K562 (cell line): Measurements from ENCODE around the gene ANGPTL7. TPM values are rescaled to one million over a fixed set of nuclear protein-coding genes. Genes with fewer than 3 reads are reported as not detected.

Experiments
- ARID1B ChIP-seq: fragments of 450-650 bp; IDR thresholded peaks from 2 replicates; pipeline ENCODE4 v1.6.1; 2016; ENCODE audit warnings: antibody characterized with exemption, mild to moderate bottlenecking, inconsistent platforms
- CXXC5 ChIP-seq: fragments of 250-450 bp; sonication (Bioruptor Pico); IDR thresholded peaks from 2 replicates; pipeline ENCODE4 v1.8.0; 2022; ENCODE audit warnings: inconsistent platforms, mild to moderate bottlenecking, moderate library complexity
- FOXJ3 ChIP-seq: sonication (generic); formaldehyde crosslinking; IDR thresholded peaks from 2 replicates; pipeline ENCODE4 v1.4.0; 2020; ENCODE audit warnings: mild to moderate bottlenecking, missing genetic modification reagents
- PBX2 ChIP-seq, 2 experiments: IDR thresholded peaks in 1 of 2; conservative IDR thresholded peaks in 1 of 2; 2 replicates each; pipeline ENCODE4 v1.6.1; 2016; ENCODE audit warnings: low read depth in 2 of 2, mild to moderate bottlenecking in 1 of 2, missing compliant biosample characterization in 1 of 2, missing genetic modification characterization in 1 of 2, moderate library complexity in 1 of 2
- PKNOX1 ChIP-seq: fragments of 450-650 bp; IDR thresholded peaks from 2 replicates; pipeline ENCODE4 v1.6.1; 2016
- POLR2G ChIP-seq: fragments of 200-400 bp; formaldehyde crosslinking; IDR thresholded peaks from 2 replicates; pipeline ENCODE4 v1.6.1; 2017; ENCODE audit warnings: low read depth, mild to moderate bottlenecking, antibody characterized with exemption, low read length, moderate library complexity
- PYGO2 ChIP-seq: fragments of 450-650 bp; IDR thresholded peaks from 2 replicates; pipeline ENCODE4 v1.6.1; 2016; ENCODE audit warnings: mild to moderate bottlenecking, missing genetic modification characterization, moderate library complexity, missing compliant biosample characterization
- SP1 ChIP-seq: sonication (generic); formaldehyde crosslinking; IDR thresholded peaks from 2 replicates; pipeline ENCODE4 v1.8.1; 2022; ENCODE audit warnings: mild to moderate bottlenecking, missing genetic modification reagents
- ZBTB12 ChIP-seq: fragments of 250-450 bp; sonication (Bioruptor Pico); IDR thresholded peaks from 2 replicates; pipeline ENCODE4 v1.4.0; 2020
- ZNF431 ChIP-seq: sonication (generic); formaldehyde crosslinking; IDR thresholded peaks from 2 replicates; pipeline ENCODE4 v1.8.0; 2022; ENCODE audit warnings: mild to moderate bottlenecking, missing genetic modification reagents
- polyA plus RNA-seq, 8 experiments: library from polyadenylated mRNA; depleted of rRNA in 4 of 8; stranded (reverse) in 5 of 8; unstranded in 3 of 8; fragments of >200 nt; fragmentation: Nextera tagmentation in 2 of 8; fragmentation: Illumina TruSeq in 1 of 8; extraction: Ambion mirVana in 2 of 8; extraction: Trizol in 1 of 8; gene quantifications; 2 replicates each; pipeline versions ENCODE4 v1.2.1 to v1.2.3, GENCODE V29; 2011 to 2014; ENCODE audit warnings: inconsistent platforms in 1 of 8, missing spikeins in 1 of 8
- total RNA-seq, 7 experiments: library from RNA; depleted of rRNA in 6 of 7; stranded (reverse); fragments of >200 nt in 6 of 7; fragmentation: Illumina TruSeq in 2 of 7; extraction: Trizol in 2 of 7; gene quantifications; 2 replicates each; pipeline versions ENCODE4 v1.2.1 to v1.2.3, GENCODE V29; 2011 to 2021; ENCODE audit warnings: low replicate concordance in 1 of 7
- TF ChIP-seq, protein P1 (sequence below): fragments of 450-650 bp; IDR thresholded peaks from 2 replicates; pipeline ENCODE4 v1.6.1; 2016; ENCODE audit warnings: low read depth

ANGPTL7 gene
- total and polyA plus RNA-seq, 9 of the 15 experiments (the other 6 are each of a cell fraction or from before 2014, with no cell fraction given): not detected

GRCh38 chr1:11178021-11179015 is 10.8 kb upstream of the ANGPTL7 start (continued):
- TF ChIP-seq, protein P1, sequence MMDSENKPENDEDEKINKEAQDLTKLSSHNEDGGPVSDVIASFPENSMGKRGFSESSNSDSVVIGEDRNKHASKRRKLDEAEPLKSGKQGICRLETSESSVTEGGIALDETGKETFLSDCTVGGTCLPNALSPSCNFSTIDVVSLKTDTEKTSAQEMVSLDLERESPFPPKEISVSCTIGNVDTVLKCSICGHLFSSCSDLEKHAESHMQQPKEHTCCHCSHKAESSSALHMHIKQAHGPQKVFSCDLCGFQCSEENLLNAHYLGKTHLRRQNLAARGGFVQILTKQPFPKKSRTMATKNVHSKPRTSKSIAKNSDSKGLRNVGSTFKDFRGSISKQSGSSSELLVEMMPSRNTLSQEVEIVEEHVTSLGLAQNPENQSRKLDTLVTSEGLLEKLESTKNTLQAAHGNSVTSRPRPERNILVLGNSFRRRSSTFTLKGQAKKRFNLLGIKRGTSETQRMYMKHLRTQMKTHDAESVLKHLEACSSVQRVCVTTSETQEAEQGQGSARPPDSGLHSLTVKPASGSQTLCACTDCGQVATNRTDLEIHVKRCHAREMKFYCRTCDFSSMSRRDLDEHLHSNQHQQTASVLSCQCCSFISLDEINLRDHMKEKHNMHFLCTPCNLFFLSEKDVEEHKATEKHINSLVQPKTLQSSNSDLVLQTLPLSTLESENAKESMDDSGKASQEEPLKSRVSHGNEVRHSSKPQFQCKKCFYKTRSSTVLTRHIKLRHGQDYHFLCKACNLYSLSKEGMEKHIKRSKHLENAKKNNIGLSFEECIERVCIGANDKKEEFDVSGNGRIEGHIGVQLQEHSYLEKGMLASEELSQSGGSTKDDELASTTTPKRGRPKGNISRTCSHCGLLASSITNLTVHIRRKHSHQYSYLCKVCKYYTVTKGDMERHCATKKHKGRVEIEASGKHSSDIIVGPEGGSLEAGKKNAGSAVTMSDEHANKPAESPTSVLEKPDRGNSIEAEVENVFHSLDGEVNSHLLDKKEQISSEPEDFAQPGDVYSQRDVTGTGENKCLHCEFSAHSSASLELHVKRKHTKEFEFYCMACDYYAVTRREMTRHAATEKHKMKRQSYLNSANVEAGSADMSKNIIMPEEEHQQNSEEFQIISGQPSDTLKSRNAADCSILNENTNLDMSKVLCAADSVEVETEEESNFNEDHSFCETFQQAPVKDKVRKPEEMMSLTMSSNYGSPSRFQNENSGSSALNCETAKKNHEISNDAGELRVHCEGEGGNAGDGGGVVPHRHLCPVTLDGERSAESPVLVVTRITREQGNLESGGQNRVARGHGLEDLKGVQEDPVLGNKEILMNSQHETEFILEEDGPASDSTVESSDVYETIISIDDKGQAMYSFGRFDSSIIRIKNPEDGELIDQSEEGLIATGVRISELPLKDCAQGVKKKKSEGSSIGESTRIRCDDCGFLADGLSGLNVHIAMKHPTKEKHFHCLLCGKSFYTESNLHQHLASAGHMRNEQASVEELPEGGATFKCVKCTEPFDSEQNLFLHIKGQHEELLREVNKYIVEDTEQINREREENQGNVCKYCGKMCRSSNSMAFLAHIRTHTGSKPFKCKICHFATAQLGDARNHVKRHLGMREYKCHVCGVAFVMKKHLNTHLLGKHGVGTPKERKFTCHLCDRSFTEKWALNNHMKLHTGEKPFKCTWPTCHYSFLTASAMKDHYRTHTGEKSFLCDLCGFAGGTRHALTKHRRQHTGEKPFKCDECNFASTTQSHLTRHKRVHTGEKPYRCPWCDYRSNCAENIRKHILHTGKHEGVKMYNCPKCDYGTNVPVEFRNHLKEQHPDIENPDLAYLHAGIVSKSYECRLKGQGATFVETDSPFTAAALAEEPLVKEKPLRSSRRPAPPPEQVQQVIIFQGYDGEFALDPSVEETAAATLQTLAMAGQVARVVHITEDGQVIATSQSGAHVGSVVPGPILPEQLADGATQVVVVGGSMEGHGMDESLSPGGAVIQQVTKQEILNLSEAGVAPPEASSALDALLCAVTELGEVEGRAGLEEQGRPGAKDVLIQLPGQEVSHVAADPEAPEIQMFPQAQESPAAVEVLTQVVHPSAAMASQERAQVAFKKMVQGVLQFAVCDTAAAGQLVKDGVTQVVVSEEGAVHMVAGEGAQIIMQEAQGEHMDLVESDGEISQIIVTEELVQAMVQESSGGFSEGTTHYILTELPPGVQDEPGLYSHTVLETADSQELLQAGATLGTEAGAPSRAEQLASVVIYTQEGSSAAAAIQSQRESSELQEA: no peak
- no peak for TF ChIP-seq FOXJ3
- peak; percentile 11; the same call in 1 of the 2 replicates for TF ChIP-seq ARID1B
- TF ChIP-seq PYGO2 (tag): no peak
- no peak for TF ChIP-seq ZNF431 (CRISPR knock-in tag)
- TF ChIP-seq POLR2G: no peak
- TF ChIP-seq CXXC5 (CRISPR knock-in tag): peak; percentile 66
- TF ChIP-seq ZBTB12 (CRISPR knock-in tag): no peak
- TF ChIP-seq SP1 (CRISPR knock-in tag): no peak
- peak; percentile 95 for TF ChIP-seq PKNOX1
- TF ChIP-seq PBX2 (CRISPR knock-in tag; IDR thresholded peaks at IDR 0.05; ENCODE audit: low read depth): peak; percentile 54
- peak; percentile 100 for TF ChIP-seq PBX2 (tag; conservative IDR thresholded peaks at IDR 0.05; ENCODE audit: low read depth)
